ENCODE results near the gene PDE4D. TPM values are rescaled to one million over a fixed set of nuclear protein-coding genes. Genes with fewer than 3 reads are reported as not detected.

Gene PDE4D
- total and polyA plus RNA-seq, 2 of the 4 experiments (the other 2 are of a cell fraction), result 1.4 to 7.9 TPM

- no TSS peak for BruUV-seq (replicated peaks)
- Histone ChIP-seq H2BK120ac (ENCODE audit: low read depth, low read length) (no peak overlapping the region), H3K4me2 (ENCODE audit: low read depth, low read length) (no peak overlapping the region), H2AFZ (replicated peaks; ENCODE audit: low read length, poor library complexity) (no peak overlapping the region), H3K14ac (replicated peaks; ENCODE audit: low read depth, low read length) (no peak overlapping the region), H3K23ac (ENCODE audit: low read depth, low read length) (no peak overlapping the region), H4K8ac (ENCODE audit: low read depth in 2 of 2, low read length in 2 of 2) (no peak overlapping the region), H3K4ac (ENCODE audit: low read depth, low read length) (no peak overlapping the region), H4K20me1 (ENCODE audit: insufficient read depth, low read length) (no peaks in the 10 kb centered on the region), H4K5ac (ENCODE audit: low read depth, low read length) (no peak overlapping the region), H3K18ac (ENCODE audit: low read depth, low read length) (no peak overlapping the region), H2AK5ac (ENCODE audit: low read depth, low read length) (no peak overlapping the region), H3K36me3 (ENCODE audit: control insufficient read depth, insufficient read depth, low read length) (no peaks in the 10 kb centered on the region), H2BK15ac (ENCODE audit: low read depth, low read length) (no peak overlapping the region), H3K79me1 (ENCODE audit: low read depth in 1 of 2, low read length in 2 of 2) (no peaks in the 10 kb centered on the region), H3K27me3 (ENCODE audit: control insufficient read depth, insufficient read depth, low read length) (no peaks in the 10 kb centered on the region), H3K4me1 (ENCODE audit: control insufficient read depth, insufficient read depth, low read length) (no peaks in the 10 kb centered on the region), H2BK5ac (ENCODE audit: low read depth, low read length, poor library complexity, severe bottlenecking) (no peak overlapping the region), H2AK9ac (replicated peaks; ENCODE audit: low read depth, low read length, poor library complexity) (no peak overlapping the region), H2BK20ac (ENCODE audit: low read depth, low read length) (no peak overlapping the region), H3K9me1 (ENCODE audit: insufficient read depth, low read length) (no peaks in the 10 kb centered on the region), H3K9ac (ENCODE audit: low read depth, low read length) (no peak overlapping the region), H3K27ac (ENCODE audit: insufficient read depth, low read length) (no peak overlapping the region), H3K4me3 (ENCODE audit: insufficient read depth, low read depth, low read length) (no peak overlapping the region), H3K9me3 (ENCODE audit: control insufficient read depth, insufficient read depth, low read length) (no peaks in the 10 kb centered on the region), H3K56ac (ENCODE audit: extremely low read depth, insufficient read depth, low read length) (no peak overlapping the region), H4K91ac (ENCODE audit: insufficient read depth, low read depth, low read length) (no peak overlapping the region)
- intact Hi-C loops (cut with micrococcal nuclease), result no loop called here
- TF ChIP-seq NFE2L2 (IDR thresholded peaks at IDR 0.05; ENCODE audit: low read depth, low read length), result no peak
- no peak for TF ChIP-seq BHLHE40 (IDR thresholded peaks at IDR 0.05; ENCODE audit: low read depth, low read length)
- no peak for TF ChIP-seq FOS (IDR thresholded peaks at IDR 0.05; ENCODE audit: low read depth, low read length)
- no peak for TF ChIP-seq MAFK (IDR thresholded peaks at IDR 0.05; ENCODE audit: low read depth, low read length)
- TF ChIP-seq RFX5 (IDR thresholded peaks at IDR 0.05; ENCODE audit: low read depth, low read length), result no peak
- TF ChIP-seq CTCF (conservative IDR thresholded peaks at IDR 0.05; ENCODE audit: low read depth, low read length), result no peak
- no peak for TF ChIP-seq ELK1 (IDR thresholded peaks at IDR 0.05; ENCODE audit: borderline replicate concordance, low read depth, low read length)
- no peak for TF ChIP-seq SMC3 (IDR thresholded peaks at IDR 0.05; ENCODE audit: low read depth, low read length)
- TF ChIP-seq RAD21 (IDR thresholded peaks at IDR 0.05; ENCODE audit: low read length), result no peak
- TF ChIP-seq CHD1 (IDR thresholded peaks at IDR 0.05; ENCODE audit: low read depth, low read length), result no peak
- no peak for TF ChIP-seq MXI1 (IDR thresholded peaks at IDR 0.05; ENCODE audit: borderline replicate concordance, low read depth, low read length)
- TF ChIP-seq MAZ (IDR thresholded peaks at IDR 0.05; ENCODE audit: borderline replicate concordance, low read depth, low read length), result no peak
- TF ChIP-seq POLR2A (IDR thresholded peaks at IDR 0.05; ENCODE audit: low read depth, low read length), result no peak
- TF ChIP-seq RCOR1 (IDR thresholded peaks at IDR 0.05; ENCODE audit: insufficient replicate concordance, low read length), result no peak
- TF ChIP-seq USF2 (IDR thresholded peaks at IDR 0.05; ENCODE audit: low read depth, low read length), result no peak
- TF ChIP-seq CEBPB (IDR thresholded peaks at IDR 0.05; ENCODE audit: low read depth, low read length), result no peak
- 85% methylated on average over 4 of the region's 6 CpGs; no CpG with 5 or more reads in 1 of the 2 experiments for WGBS, 2 experiments (ENCODE audit: extremely low coverage in 2 of 2, insufficient read length in 1 of 2)
- DNase-seq (no peak), ATAC-seq (ENCODE audit: low read depth) (no peak)
- POLR2A ChIA-PET (ENCODE audit: unreplicated experiment), result no interaction called here
- CTCF ChIA-PET, result no interaction called here
- dilution Hi-C loops (cut with HindIII; ENCODE audit: low sequenced_read_pairs, unreplicated experiment), result no loop called here
- in situ Hi-C loops (cut with MboI; ENCODE audit: low sequenced_read_pairs), result no loop called here
These were observed 355.4 kb downstream of the PDE4D start for GRCh38 chr5:59537961-59538749.

All from IMR-90 (cell line).